Gastroesophageal sphincter (tissue), 4 donors: ENCODE results near the gene OGDH. TPM values are rescaled to one million over a fixed set of nuclear protein-coding genes. Genes with fewer than 3 reads are reported as not detected.

Experiments
- ATAC-seq: fragments of 150-250 bp; one replicate; pipeline ENCODE4 v1.9.1; 2016; ENCODE audit warnings: mild to moderate bottlenecking, moderate library complexity
- H3K27ac ChIP-seq, 4 donors: fragments of 200-600 bp; sonication (generic) in 3 of 4; 1 replicate in 3 of 4; 2 replicates in 1 of 4; pipeline ENCODE4 v1.5.1; 2016 to 2019
- H3K27me3 ChIP-seq: fragments of 200-600 bp; sonication (generic); one replicate; pipeline ENCODE4 v1.5.1; 2019
- H3K36me3 ChIP-seq, 2 donors: fragments of 200-600 bp; sonication (generic); one replicate each; pipeline ENCODE4 v1.5.1; 2019; ENCODE audit warnings: control low read depth in 1 of 2
- H3K4me1 ChIP-seq, 3 donors: fragments of 200-600 bp; sonication (generic); 1 replicate in 2 of 3; 2 replicates in 1 of 3; pipeline ENCODE4 v1.5.1; 2016 to 2019; ENCODE audit warnings: control low read depth in 2 of 3
- H3K4me3 ChIP-seq, 2 donors: fragments of 200-600 bp; sonication (generic); one replicate each; pipeline ENCODE4 v1.5.1; 2019; ENCODE audit warnings: mild to moderate bottlenecking in 1 of 2, moderate library complexity in 1 of 2
- H3K9me3 ChIP-seq, 3 donors: fragments of 200-600 bp; sonication (generic); one replicate each; pipeline ENCODE4 v1.5.1; 2017 to 2019; ENCODE audit warnings: control low read depth in 2 of 3
- EP300 ChIP-seq: sonication (generic); formaldehyde crosslinking; IDR thresholded peaks from one replicate; pipeline ENCODE4 v1.6.1; 2017; ENCODE audit warnings: antibody characterized with exemption, mild to moderate bottlenecking
- POLR2A ChIP-seq, 2 donors: fragments of 450-650 bp; IDR thresholded peaks; one replicate each; pipeline ENCODE4 v1.6.1; 2017; ENCODE audit warnings: antibody characterized with exemption in 2 of 2, mild to moderate bottlenecking in 2 of 2, moderate library complexity in 1 of 2
- POLR2AphosphoS5 ChIP-seq: sonication (generic); formaldehyde crosslinking; IDR thresholded peaks from one replicate; pipeline ENCODE4 v1.6.1; 2017; ENCODE audit warnings: antibody characterized with exemption
- WGBS, 2 donors: methylation state at CpG; one replicate each; pipeline ENCODE4 v1.1.5; 2018; ENCODE audit warnings: low coverage in 1 of 2; 5-methylcytosine and 5-hydroxymethylcytosine counted together
- total RNA-seq, 4 donors: library from RNA; depleted of rRNA; stranded (reverse); fragments of >200 nt; gene quantifications; one replicate each; pipeline ENCODE4 v1.1.0, GENCODE V29; 2016
- TF ChIP-seq, protein P1 (sequence below), 4 experiments: fragments of 200-600 bp in 2 of 4; fragments of 450-650 bp in 2 of 4; sonication (generic) in 1 of 4; IDR thresholded peaks; one replicate each; pipeline ENCODE4 v1.5.1; 2017 to 2019; ENCODE audit warnings: antibody characterized with exemption in 4 of 4, mild to moderate bottlenecking in 2 of 4, moderate library complexity in 2 of 4

The OGDH gene
- total RNA-seq, 4 donors from 2014 or later, result 112 to 222 (median 137) TPM

DNA sequence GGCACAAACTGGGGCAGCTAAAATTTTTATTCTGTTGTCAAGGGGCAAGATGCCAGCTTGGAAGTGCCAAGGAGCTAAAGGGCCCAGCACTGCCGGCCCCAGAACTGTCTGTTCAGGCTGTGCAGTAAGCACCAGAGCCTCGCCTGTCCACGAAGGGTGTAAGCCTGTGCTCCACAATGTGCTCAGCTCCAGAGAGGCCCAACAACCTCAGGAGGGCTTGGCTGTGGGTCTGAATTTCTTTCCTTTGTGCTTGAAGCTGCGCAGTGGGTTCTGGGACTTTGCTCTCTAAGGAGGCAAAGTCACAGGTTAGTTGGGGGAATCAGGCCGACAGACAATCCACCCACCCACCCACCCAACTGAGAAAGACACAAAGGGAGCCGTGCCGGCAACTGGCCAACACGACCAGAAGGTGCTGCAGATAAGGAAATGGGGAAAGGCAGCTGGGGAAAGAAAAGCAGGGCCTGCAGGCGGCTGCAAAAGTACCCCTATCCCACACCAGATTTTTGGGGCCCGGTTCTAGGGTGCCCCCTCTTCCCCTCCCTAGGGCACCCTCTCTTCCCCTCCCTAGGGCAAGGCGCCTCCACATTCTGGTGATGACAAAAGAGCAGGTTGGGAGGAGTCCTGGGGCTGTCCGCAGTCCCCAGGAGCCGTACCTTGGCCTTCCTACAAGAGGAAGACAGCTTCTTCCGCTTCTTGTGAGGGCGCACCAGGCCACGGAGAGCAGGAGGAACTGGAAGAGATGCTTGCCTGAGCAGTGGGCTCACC is 40.5 kb upstream of the OGDH start:
- ATAC-seq, result peak; percentile 28
- no peaks in the 10 kb centered on the region for H3K27me3 ChIP-seq
- no peaks in the 10 kb centered on the region for H3K9me3 ChIP-seq
- 60 to 69% methylated on average over 2 to 8 of the region's 16 CpGs for WGBS, 2 donors
- H3K27ac ChIP-seq, result peak overlapping the region in 3 of 4 donors; percentile 0 to 16 (median 14)
- H3K4me3 ChIP-seq, result no peak overlapping the region
- H3K36me3 ChIP-seq, result peaks cover 0 to 82% of the 10 kb centered on the region in 2 donors
- H3K4me1 ChIP-seq, result peaks cover 0 to 9% (median 3%) of the 10 kb centered on the region in 3 donors
- no peak for TF ChIP-seq POLR2AphosphoS5
- TF ChIP-seq, protein P1, sequence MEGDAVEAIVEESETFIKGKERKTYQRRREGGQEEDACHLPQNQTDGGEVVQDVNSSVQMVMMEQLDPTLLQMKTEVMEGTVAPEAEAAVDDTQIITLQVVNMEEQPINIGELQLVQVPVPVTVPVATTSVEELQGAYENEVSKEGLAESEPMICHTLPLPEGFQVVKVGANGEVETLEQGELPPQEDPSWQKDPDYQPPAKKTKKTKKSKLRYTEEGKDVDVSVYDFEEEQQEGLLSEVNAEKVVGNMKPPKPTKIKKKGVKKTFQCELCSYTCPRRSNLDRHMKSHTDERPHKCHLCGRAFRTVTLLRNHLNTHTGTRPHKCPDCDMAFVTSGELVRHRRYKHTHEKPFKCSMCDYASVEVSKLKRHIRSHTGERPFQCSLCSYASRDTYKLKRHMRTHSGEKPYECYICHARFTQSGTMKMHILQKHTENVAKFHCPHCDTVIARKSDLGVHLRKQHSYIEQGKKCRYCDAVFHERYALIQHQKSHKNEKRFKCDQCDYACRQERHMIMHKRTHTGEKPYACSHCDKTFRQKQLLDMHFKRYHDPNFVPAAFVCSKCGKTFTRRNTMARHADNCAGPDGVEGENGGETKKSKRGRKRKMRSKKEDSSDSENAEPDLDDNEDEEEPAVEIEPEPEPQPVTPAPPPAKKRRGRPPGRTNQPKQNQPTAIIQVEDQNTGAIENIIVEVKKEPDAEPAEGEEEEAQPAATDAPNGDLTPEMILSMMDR (IDR thresholded peaks at IDR 0.05), result peak in 1 of 4 experiments; percentile 3

DNA sequence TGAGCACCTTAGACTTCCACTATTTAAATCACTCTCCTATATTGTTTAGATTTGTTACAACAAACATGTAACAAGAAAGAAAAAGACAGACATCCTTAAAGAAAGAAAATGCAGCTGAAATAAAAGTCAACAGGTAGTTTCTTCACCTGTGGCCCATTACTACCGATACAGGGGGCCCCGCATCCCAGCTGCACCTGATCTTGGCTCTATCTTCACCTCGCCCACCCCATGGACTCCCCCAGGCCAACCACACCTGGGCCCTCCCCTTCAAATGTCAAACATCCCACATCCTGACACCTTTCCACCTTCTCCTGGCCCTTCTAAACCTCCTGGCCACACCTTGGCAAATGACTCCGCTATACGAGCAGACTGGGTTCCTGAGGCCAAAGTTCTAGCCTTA is 39.7 kb upstream of the OGDH start:
- Histone ChIP-seq H3K27ac (no peak overlapping the region), H3K9me3 (no peaks in the 10 kb centered on the region), H3K4me3 (no peak overlapping the region), H3K4me1 (peaks cover 0 to 12% (median 3%) of the 10 kb centered on the region in 3 donors), H3K36me3 (peaks cover 0 to 89% of the 10 kb centered on the region in 2 donors), H3K27me3 (no peaks in the 10 kb centered on the region)
- 84 to 88% methylated on average over 3 to 5 of the region's 5 CpGs for WGBS, 2 donors
- no peak for TF ChIP-seq POLR2A (IDR thresholded peaks at IDR 0.05)
- TF ChIP-seq POLR2AphosphoS5, result no peak
- TF ChIP-seq, protein P1 (IDR thresholded peaks at IDR 0.05), result no peak
- TF ChIP-seq EP300, result no peak
- no peak for ATAC-seq

DNA sequence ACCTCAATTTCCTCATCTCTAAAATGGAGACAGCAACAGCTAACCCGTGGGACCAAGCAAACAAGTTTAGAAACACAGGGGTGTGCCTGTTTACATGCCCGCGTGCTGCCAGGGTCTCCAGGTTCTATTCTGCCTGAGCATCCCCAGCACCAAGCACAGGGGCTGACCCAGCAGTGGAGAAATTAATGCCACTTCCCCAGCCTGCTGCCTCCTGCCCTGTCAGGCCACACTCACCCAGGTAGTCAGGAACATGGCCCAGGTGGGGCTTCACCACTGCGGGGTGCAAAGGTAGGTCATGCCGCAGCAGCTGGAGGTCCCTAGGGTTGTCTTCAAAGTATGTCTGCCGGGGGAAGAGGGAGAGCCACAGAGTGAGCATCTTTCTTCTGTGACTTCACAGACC is 38.5 kb upstream of the OGDH start:
- WGBS, 2 donors, result 95% methylated on average over 6 of the region's 6 CpGs; no CpG with 5 or more reads in 1 of the 2 donors
- Histone ChIP-seq H3K4me3 (no peak overlapping the region), H3K36me3 (peaks cover 0 to 99% of the 10 kb centered on the region in 2 donors)

DNA sequence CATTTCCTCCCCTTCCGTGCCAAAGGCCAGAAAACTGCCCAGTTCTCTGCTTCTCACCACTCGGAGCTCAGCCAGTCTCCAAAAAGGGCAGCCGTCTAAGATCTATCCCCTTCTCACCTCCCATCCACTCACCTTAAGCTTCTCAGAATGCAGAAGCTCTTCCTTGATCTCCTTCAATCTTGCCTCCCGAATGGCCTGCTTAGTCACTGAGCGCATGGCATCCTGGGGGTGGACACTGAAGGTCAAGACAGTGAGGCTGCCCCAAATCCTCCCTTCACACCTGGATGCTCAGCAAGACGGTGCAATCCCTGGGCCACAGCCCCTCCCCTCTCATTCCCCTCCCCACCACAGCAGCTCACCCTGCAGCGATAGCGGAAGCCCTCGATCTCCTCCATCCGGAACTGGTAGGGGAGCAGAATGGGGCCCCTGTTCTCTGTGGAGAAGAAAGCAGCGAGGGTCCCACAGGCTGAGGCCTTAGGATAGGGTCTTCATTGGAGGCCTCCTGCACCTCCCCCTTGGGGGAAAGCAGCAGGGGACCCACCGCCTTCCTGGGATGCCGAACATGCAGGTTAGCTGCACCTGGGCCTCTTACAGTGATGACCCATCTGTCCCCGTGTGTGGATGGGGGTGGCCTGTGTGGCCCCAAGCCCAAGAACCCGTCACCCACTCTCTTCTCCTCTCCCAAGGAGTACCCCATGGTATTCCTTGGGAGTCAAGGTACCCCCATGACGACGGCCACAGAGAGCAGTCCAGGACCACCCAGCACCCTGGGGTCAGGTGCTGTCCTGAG is 37.5 kb upstream of the OGDH start:
- TF ChIP-seq, protein P1 (IDR thresholded peaks at IDR 0.05), result no peak
- TF ChIP-seq POLR2AphosphoS5 (no peak), EP300 (no peak), POLR2A (IDR thresholded peaks at IDR 0.05) (no peak)
- Histone ChIP-seq H3K9me3 (no peaks in the 10 kb centered on the region), H3K4me3 (no peak overlapping the region), H3K36me3 (peaks cover 0 to 88% of the 10 kb centered on the region in 2 donors), H3K27me3 (no peaks in the 10 kb centered on the region), H3K27ac (no peak overlapping the region), H3K4me1 (peaks cover 0 to 30% (median 11%) of the 10 kb centered on the region in 3 donors)
- no peak for ATAC-seq
- 71 to 78% methylated on average over 3 to 4 of the region's 17 CpGs for WGBS, 2 donors

More for the DNA sequence above, 38.5 kb upstream of the OGDH start:
- Histone ChIP-seq H3K27me3 (no peaks in the 10 kb centered on the region), H3K9me3 (no peaks in the 10 kb centered on the region), H3K4me1 (peaks cover 0 to 24% (median 8%) of the 10 kb centered on the region in 3 donors), H3K27ac (no peak overlapping the region)
- no peak for ATAC-seq
- TF ChIP-seq, protein P1 (IDR thresholded peaks at IDR 0.05), result no peak
- TF ChIP-seq POLR2A (IDR thresholded peaks at IDR 0.05) (no peak), POLR2AphosphoS5 (no peak)
